CD4-positive, alpha-beta T cell treated with Interleukin-17A for 4 hours (primary cell): ENCODE results near the gene SEC24D.

Experiments
- DNase-seq: peaks from one replicate; pipeline ENCODE4 v3.0.0-alpha.2; 2020; ENCODE audit warnings: mixed read lengths

The SEC24D gene

GRCh38 chr4:118770741-118771187 lies 65.2 kb downstream of the SEC24D start:
- no peak for DNase-seq

GRCh38 chr4:118769161-118769560 lies 66.8 kb downstream of the SEC24D start:
- no peak for DNase-seq

GRCh38 chr4:118767109-118767508 lies 68.8 kb downstream of the SEC24D start:
- no peak for DNase-seq

DNA sequence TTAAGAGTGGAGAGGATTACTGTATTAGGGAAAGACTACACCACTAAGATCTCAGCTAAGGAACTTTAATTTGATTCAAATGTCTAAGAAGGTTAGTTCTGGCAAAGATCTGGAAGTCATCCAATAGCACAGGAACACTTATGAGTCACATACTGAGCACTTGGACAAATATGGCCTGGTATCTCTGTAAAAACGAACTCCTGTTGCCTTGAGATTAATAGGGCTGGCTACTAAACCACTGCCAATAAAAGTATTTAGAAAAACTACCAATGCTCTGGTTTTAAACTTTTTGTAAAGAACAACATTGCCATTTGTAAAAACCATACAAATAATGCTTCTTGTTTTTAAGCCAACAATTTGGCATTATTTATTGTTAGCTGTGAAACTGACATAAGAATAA lies 70.5 kb downstream of the SEC24D start:
- no peak for DNase-seq

GRCh38 chr4:118762730-118763477 lies 73.0 kb downstream of the SEC24D start:
- DNase-seq, result no peak

GRCh38 chr4:118762155-118762554 lies 73.8 kb downstream of the SEC24D start:
- DNase-seq, result no peak

DNA sequence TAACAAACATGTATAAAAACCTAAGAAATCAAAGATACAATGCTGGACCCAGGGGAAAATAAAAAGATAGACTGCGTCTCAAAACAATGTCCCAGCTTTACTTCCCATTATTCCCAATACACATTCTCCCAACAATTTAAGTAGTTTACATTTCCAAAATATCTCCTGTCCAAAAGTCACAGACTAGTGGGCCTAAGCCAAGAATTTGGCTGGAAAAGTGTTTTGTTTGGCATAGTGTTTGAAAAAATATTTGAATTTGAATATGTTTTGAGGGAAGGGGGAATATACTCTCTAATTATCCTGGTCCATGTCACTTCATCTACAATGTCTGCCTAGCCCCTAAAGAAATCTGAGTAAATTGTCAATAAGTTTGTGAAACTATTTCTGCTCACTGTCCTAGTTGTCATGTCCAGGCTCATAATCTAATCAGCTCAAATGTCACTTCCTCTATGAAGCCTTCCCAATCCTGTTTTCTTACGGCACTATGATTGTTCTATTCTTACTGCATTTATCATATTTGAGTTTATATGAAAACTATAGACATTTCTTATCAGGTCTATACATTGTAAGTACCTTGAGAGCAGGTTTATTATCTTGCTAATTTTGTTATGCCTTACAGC lies 74.4 kb downstream of the SEC24D start:
- no peak for DNase-seq

DNA sequence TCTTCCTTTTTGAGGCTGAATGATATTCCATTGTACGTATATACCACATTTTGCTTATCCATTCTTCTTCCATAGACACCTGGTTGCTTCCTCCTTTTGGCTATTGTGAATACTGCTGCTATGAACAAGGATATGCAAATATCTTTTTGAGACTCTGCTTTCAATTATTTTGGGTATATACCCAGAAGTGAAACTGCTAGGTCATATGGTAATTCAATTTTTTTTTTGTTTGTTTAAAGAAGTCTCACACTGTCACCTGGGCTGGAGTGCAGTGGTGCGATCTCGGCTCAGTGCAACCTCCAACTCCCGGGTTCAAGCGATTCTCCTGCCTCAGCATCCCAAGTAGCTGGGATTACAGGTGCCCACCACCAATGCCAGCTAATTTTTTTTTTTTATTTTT lies 75.4 kb downstream of the SEC24D start:
- no peak for DNase-seq

DNA sequence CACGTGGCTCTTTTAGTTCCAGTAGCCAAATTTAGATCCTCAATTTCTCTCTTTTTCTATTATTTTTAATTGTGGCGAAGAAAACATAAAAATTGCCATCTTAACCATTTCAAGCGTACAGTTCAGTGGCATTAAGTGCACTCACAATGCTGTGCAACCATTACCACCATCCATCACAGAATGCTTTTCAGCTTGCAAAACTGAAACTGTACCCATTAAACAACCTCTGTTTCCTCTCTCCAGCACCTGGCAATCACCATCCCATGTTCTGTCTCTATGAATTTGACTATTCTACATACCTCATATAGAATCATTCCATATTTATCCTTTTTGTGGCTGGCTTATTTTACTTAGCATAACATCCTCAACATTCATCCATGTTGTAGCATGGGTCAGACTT lies 75.8 kb downstream of the SEC24D start:
- no peak for DNase-seq

DNA sequence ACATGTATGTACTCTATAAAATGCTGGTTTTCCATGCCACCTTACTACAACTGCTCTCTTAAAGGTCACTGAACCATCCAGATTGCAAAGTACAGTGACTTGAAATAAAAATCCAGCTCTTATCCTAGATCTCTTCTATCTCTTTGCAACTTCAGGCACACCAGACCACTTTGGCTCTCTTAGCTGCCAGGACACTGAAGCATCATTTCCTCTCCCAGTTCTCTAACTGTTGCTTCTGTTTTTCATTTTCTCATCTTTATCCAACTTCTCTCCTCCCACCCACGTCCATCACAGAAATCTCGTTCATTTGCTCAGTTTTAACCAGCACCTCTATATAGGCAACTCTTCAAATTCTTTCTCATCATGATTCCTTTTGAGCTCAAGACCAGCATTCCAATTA lies 76.4 kb downstream of the SEC24D start:
- DNase-seq, result no peak

GRCh38 chr4:118758293-118758692 lies 77.6 kb downstream of the SEC24D start:
- DNase-seq, result no peak

DNA sequence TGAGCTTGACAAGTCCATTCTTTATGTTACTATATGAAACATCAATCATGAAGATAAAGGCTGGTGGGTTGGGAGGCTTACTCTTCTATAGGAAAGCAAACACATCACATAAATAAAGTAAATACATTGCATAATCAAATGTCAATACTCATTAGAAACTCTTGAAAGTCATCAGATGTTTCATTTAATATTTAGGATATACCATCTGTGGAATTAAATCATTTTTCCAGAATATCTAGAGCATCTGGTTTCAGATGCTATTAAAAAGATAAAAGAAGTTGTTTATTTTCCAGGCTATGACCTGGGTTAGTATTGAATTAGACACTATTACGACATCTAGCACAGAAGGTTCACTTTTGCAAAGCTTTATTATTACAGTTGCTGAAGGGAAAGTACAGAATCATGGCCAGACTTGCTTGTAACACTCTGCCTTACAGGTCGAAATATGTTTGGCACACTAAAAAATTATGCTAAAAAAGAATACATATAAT lies 78.1 kb downstream of the SEC24D start:
- DNase-seq, result no peak

DNA sequence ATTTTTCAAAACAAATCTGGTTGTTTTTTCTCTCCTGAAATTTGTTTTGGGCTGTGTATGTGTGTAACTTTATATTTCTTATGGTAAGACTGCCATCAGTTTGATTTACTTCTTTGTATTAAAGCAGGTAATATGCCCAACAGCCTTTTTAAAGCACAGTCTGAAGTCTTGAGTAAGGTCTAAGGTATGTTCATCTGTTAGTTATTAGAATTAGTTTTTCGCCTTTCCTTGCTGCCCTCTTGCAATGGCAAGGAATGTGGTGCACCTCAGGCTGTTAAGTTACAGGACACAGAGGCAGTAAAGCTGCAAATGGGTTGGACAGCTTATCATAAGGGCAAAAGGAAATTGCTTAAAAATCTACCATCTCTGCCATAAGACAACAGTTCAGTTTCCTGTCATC lies 79.0 kb downstream of the SEC24D start:
- no peak for DNase-seq

GRCh38 chr4:118756429-118756828 lies 79.5 kb downstream of the SEC24D start:
- DNase-seq, result no peak

DNA sequence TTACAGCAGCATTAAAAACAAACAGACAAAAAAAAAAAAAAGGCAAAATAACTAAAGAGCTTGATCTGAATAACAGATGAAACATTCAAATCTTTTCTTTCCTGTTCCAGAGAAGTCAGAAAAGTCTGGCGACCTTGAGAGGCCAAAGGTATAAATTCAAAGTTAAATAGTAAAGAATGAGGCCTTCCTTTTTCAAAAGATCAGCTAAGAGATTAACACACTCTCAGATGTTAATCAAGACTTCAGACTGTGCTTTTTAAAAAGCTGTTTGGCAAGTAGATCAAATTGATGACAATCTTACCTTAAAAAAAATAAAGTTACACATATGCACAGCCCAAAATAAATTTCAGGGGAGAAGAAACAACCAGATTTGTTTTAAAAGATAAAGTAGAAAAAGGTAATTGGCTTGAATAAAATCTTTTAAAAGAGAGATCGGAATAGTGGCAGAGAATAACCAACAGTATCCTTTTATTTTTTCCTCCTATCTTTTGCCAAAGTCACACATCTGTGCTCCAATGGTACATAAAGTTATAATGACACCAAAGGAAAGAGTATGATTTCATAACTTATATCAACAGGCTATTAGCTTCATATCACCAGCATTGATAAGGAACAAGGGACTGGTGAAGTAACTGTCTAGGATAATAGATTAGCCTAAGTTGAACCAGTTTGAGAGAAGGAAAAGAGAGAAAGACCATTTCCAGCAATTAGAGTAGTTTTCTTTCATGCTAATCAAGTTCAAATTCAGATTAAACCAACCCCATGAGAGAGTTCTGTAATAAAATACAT lies 80.3 kb downstream of the SEC24D start:
- DNase-seq, result no peak

DNA sequence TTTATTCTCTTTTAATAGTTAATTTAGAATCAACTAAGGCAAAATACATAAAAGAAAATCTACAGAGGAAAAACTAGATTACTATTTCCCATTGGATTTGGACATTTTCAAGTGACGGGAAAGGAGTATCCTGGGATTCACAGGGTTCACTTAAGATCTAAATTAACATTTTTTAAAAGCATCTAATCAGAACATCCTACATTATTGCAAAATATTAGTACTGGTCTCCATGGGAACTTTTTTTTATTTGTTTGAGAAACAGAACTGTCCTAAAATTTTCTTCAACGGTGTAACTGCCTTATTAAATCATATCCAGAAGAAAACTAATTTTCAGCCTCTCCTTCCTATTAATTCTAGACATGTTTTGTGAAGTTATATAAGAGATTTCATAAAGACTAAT lies 81.0 kb downstream of the SEC24D start:
- no peak for DNase-seq

DNA sequence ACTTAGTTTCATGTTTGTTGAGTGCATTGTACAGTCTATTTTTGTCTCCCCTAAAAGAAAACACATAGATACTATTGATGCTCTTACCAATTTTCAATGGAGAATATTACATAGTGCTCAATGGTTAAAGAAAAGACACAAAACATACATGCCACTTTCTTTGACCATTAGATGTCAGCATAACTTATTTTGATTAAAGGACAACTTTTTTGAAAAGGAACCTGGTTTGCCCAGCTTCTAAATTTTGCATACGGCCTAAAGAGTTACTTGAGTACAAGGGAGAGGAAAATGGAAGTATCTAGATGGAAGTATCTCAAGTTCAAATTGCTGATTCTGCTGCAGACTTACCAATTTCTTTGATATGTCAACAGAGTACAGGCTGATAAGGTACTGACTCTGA lies 82.2 kb downstream of the SEC24D start:
- no peak for DNase-seq

- no peak for DNase-seq
These were observed 82.8 kb downstream of the SEC24D start for GRCh38 chr4:118753096-118753495.

DNA sequence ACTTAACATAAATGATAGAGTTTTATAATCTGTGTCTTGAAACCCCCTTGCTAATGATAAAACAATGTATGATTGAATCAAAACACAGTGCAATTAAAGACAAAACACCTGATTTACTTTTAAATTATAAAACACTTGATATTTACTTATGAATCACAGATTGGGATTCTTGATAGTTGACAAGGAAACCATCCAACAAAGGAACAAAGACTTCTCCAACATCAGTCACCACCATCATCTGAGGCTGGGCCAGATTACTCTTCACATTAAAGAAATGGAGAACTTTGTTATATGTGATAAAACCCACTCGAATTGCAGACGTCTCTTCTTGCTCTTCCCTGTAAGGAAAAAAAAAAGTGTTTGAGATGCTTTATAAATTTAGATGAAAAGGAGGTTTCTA lies 83.4 kb downstream of the SEC24D start:
- DNase-seq, result no peak

DNA sequence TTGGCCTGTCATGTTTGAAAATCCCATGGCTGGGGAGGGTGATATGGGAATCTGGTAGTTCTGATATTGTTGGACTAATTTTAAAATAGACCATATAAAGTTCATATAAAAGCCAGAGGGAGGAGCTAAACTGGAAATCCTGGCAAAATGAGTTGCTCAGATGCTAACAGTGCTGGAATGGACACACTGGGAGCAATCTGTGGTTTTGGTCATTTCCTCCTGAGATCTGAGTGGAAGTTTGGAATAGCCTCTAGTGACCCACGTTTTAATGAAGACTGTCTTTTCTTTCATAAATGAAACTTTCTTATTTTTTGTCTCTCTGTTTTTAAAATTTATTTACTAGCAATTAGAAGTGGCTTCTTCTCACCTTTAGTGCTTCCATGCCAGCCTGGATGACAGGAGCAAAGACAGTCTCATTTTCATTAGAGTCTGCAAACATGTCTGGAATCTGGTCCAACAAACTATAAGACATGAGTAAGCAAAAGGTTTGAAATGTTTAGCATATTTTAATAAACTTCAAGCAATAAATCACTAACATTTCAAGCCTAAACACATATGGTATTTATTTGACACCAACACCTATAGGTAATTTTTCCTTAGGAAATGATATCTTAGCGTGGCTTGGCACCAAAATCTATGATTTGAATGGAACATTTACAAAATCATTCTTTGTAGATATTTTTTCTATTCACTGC lies 84.2 kb downstream of the SEC24D start:
- no peak for DNase-seq

GRCh38 chr4:118749347-118749988 lies 86.5 kb downstream of the SEC24D start:
- no peak for DNase-seq

GRCh38 chr4:118746251-118746919 lies 89.5 kb downstream of the SEC24D start:
- DNase-seq, result no peak
